Body of pancreas (tissue), 4 donors: ENCODE data around the gene SLC25A21. TPM values are rescaled to one million over a fixed set of nuclear protein-coding genes. Genes with fewer than 3 reads are reported as not detected.

Experiments
- ATAC-seq: fragments of 150-250 bp; one replicate; pipeline ENCODE4 v1.9.1; 2016
- DNase-seq, 4 donors: peaks; one replicate each; pipeline ENCODE4 v3.0.0-alpha.2; 2019
- H3K27ac ChIP-seq, 4 donors: fragments of 200-600 bp; sonication (generic); 1 replicate in 3 of 4; 2 replicates in 1 of 4; pipeline versions ENCODE4 v1.5.1 to v1.6.1; 2016 to 2019; ENCODE audit warnings: mild to moderate bottlenecking in 1 of 4, mixed read lengths in 1 of 4, moderate library complexity in 1 of 4
- H3K27me3 ChIP-seq, 2 donors: fragments of 200-600 bp; sonication (generic); one replicate each; pipeline ENCODE4 v1.6.0; 2016; ENCODE audit warnings: mild to moderate bottlenecking in 1 of 2
- H3K36me3 ChIP-seq, 2 donors: fragments of 200-600 bp; sonication (generic); replicated peaks in 1 of 2; 2 replicates each; pipeline ENCODE4 v1.5.1; 2016; ENCODE audit warnings: low read depth in 2 of 2; ENCODE audit not compliant: insufficient read depth in 1 of 2
- H3K4me1 ChIP-seq: fragments of 200-600 bp; sonication (generic); one replicate; pipeline ENCODE4 v1.6.0; 2016
- H3K4me3 ChIP-seq, 2 donors: fragments of 200-600 bp; sonication (generic); 1 replicate in 1 of 2; 2 replicates in 1 of 2; pipeline ENCODE4 v1.5.1; 2016 to 2019
- H3K9me3 ChIP-seq, 3 donors: fragments of 200-600 bp; sonication (generic); 1 replicate in 2 of 3; 2 replicates in 1 of 3; pipeline ENCODE4 v1.5.1; 2016
- CTCF ChIP-seq, 7 experiments: fragments of 450-650 bp in 4 of 7; fragments of 200-600 bp in 3 of 7; sonication (generic) in 3 of 7; IDR thresholded peaks; one replicate each; pipeline ENCODE4 v1.5.1; 2016 to 2019; ENCODE audit warnings: antibody characterized with exemption in 7 of 7
- POLR2A ChIP-seq, 3 donors: fragments of 450-650 bp; IDR thresholded peaks; one replicate each; pipeline ENCODE4 v1.6.1; 2016; ENCODE audit warnings: antibody characterized with exemption in 3 of 3, mild to moderate bottlenecking in 2 of 3
- WGBS, 2 donors: methylation state at CpG; one replicate each; pipeline ENCODE4 v1.1.5; 2017; 5-methylcytosine and 5-hydroxymethylcytosine counted together
- intact Hi-C: fragments of 100-400 bp; cut with DNase I; formaldehyde crosslinking; loops from one replicate; pipeline ENCODE4 v1.15.1; 2023
- total RNA-seq, 2 donors: library from RNA; depleted of rRNA; stranded (reverse); fragments of >200 nt; gene quantifications; one replicate each; pipeline ENCODE4 v1.1.0, GENCODE V29; 2016

Gene SLC25A21
- total RNA-seq, 2 donors from 2014 or later, result not detected

- Histone ChIP-seq H3K36me3 (no peaks in the 10 kb centered on the region), H3K9me3 (no peaks in the 10 kb centered on the region), H3K4me1 (no peaks in the 10 kb centered on the region), H3K27me3 (no peaks in the 10 kb centered on the region), H3K27ac (no peak overlapping the region), H3K4me3 (no peak overlapping the region)
- ATAC-seq, result no peak
- WGBS, 2 donors, result 68% methylated on average over 7 of the region's 7 CpGs
- TF ChIP-seq POLR2A (IDR thresholded peaks at IDR 0.05), result no peak
- intact Hi-C loops, result no loop called here
- no peak for DNase-seq
These were observed 49.3 kb downstream of the SLC25A21 start for GRCh38 chr14:37122919-37123639.

GRCh38 chr14:37122288-37122687, 50.1 kb downstream of the SLC25A21 start:
- DNase-seq (no peak), ATAC-seq (no peak)
- intact Hi-C loops, result no loop called here
- Histone ChIP-seq H3K27ac (no peak overlapping the region), H3K9me3 (no peaks in the 10 kb centered on the region), H3K27me3 (no peaks in the 10 kb centered on the region), H3K4me3 (no peak overlapping the region), H3K36me3 (no peaks in the 10 kb centered on the region), H3K4me1 (no peaks in the 10 kb centered on the region)
- TF ChIP-seq POLR2A (IDR thresholded peaks at IDR 0.05) (no peak), CTCF (IDR thresholded peaks at IDR 0.05) (no peak)
- 52 to 62% methylated on average over 3 of the region's 3 CpGs for WGBS, 2 donors

GRCh38 chr14:37118673-37119366, 53.6 kb downstream of the SLC25A21 start:
- no peaks in the 10 kb centered on the region for H3K27me3 ChIP-seq
- intact Hi-C loops, result no loop called here
- H3K27ac ChIP-seq, result no peak overlapping the region
- H3K36me3 ChIP-seq, result no peaks in the 10 kb centered on the region
- 70 to 72% methylated on average over 4 of the region's 4 CpGs for WGBS, 2 donors
- H3K4me1 ChIP-seq, result no peaks in the 10 kb centered on the region
- ATAC-seq, result no peak
- no peak for DNase-seq
- H3K4me3 ChIP-seq, result no peak overlapping the region
- H3K9me3 ChIP-seq, result no peaks in the 10 kb centered on the region
- TF ChIP-seq CTCF (IDR thresholded peaks at IDR 0.05) (no peak), POLR2A (IDR thresholded peaks at IDR 0.05) (no peak)

GRCh38 chr14:37116933-37117849, 55.2 kb downstream of the SLC25A21 start:
- no peak for ATAC-seq
- H3K4me3 ChIP-seq, result no peak overlapping the region
- intact Hi-C loops, result no loop called here
- H3K36me3 ChIP-seq, result no peaks in the 10 kb centered on the region
- no peak overlapping the region for H3K27ac ChIP-seq
- H3K4me1 ChIP-seq, result no peaks in the 10 kb centered on the region
- DNase-seq, result no peak
- H3K9me3 ChIP-seq, result no peaks in the 10 kb centered on the region
- H3K27me3 ChIP-seq, result no peaks in the 10 kb centered on the region
- TF ChIP-seq CTCF (IDR thresholded peaks at IDR 0.05), result peak in 1 of 7 experiments; percentile 11
- no peak for TF ChIP-seq POLR2A (IDR thresholded peaks at IDR 0.05)
- WGBS, 2 donors, result 73 to 77% methylated on average over 5 of the region's 5 CpGs

- Histone ChIP-seq H3K27ac (no peak overlapping the region), H3K27me3 (no peaks in the 10 kb centered on the region), H3K4me3 (no peak overlapping the region), H3K36me3 (no peaks in the 10 kb centered on the region), H3K4me1 (no peaks in the 10 kb centered on the region), H3K9me3 (no peaks in the 10 kb centered on the region)
- DNase-seq (no peak), ATAC-seq (no peak)
- TF ChIP-seq CTCF (IDR thresholded peaks at IDR 0.05) (no peak), POLR2A (IDR thresholded peaks at IDR 0.05) (no peak)
- WGBS, 2 donors, result 81 to 88% methylated on average over 1 of the region's 1 CpG
- intact Hi-C loops, result no loop called here
These were observed 57.0 kb downstream of the SLC25A21 start for GRCh38 chr14:37115406-37115805.
